Neural progenitor cell (in vitro differentiated cells): ENCODE results near the gene KRTAP5-2.

Source experiments
- EZH2 ChIP-seq: fragments of 200-600 bp; sonication (generic); IDR thresholded peaks from 2 replicates; pipeline ENCODE4 v1.6.1; 2017; ENCODE audit warnings: antibody characterized with exemption, mild to moderate bottlenecking, moderate library complexity
- TF ChIP-seq, protein P1 (sequence below): fragments of 200-600 bp; sonication (generic); IDR thresholded peaks from 2 replicates; pipeline ENCODE4 v1.5.1; 2017; ENCODE audit warnings: antibody characterized with exemption, mild to moderate bottlenecking

DNA sequence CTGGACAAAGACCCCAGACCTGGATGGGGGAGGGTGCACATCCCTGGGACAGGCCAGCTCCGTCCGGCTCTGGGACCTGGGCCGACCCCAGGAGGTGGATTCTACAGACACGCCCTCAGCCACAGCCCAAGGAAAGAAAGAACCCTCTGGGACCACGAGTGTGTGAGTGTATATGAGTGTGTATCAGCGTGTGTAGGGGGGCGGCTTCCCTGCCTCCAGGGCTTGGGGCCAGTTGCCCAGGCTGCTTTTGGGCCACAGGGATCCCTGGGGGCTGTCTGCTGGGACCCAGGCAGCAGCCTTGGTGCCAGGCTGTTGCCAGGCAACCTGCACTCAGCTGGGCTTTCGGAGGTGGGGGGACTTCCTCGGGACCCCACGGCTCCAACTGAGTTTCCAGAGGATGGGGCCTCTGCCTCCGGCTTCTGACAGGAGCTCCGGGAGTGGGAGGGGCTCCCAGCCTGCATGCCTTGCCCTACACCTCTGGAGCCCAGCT lies 34.9 kb downstream of the KRTAP5-2 start:
- TF ChIP-seq, protein P1, sequence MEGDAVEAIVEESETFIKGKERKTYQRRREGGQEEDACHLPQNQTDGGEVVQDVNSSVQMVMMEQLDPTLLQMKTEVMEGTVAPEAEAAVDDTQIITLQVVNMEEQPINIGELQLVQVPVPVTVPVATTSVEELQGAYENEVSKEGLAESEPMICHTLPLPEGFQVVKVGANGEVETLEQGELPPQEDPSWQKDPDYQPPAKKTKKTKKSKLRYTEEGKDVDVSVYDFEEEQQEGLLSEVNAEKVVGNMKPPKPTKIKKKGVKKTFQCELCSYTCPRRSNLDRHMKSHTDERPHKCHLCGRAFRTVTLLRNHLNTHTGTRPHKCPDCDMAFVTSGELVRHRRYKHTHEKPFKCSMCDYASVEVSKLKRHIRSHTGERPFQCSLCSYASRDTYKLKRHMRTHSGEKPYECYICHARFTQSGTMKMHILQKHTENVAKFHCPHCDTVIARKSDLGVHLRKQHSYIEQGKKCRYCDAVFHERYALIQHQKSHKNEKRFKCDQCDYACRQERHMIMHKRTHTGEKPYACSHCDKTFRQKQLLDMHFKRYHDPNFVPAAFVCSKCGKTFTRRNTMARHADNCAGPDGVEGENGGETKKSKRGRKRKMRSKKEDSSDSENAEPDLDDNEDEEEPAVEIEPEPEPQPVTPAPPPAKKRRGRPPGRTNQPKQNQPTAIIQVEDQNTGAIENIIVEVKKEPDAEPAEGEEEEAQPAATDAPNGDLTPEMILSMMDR, result no peak
- TF ChIP-seq EZH2, result no peak
